Heart left ventricle (tissue), 16 donors: ENCODE data around the gene SHISAL2A. TPM values are rescaled to one million over a fixed set of nuclear protein-coding genes. Genes with fewer than 3 reads are reported as not detected.

Source experiments
- ATAC-seq, 4 donors: fragments of 200-7000 bp; cut with Tn5 transposase; one replicate each; pipeline ENCODE4 v1.9.1; 2020 to 2022; ENCODE audit warnings: moderate library complexity in 4 of 4, mild to moderate bottlenecking in 3 of 4, moderate number of reproducible peaks in 1 of 4
- DNase-seq, 5 donors: peaks; one replicate each; pipeline ENCODE4 v3.0.0-alpha.2; 2020
- H3K27ac ChIP-seq, 12 donors: fragments of 200-600 bp; sonication (generic) in 4 of 12; one replicate each; pipeline versions ENCODE4 v1.5.0 to v1.8.0; 2016 to 2022; ENCODE audit warnings: mild to moderate bottlenecking in 2 of 12
- H3K27me3 ChIP-seq, 9 donors: fragments of 200-600 bp; sonication (generic) in 2 of 9; one replicate each; pipeline versions ENCODE4 v1.5.1 to v1.8.0; 2016 to 2022; ENCODE audit warnings: mild to moderate bottlenecking in 3 of 9
- H3K36me3 ChIP-seq, 9 donors: fragments of 200-600 bp; sonication (generic) in 2 of 9; one replicate each; pipeline versions ENCODE4 v1.5.0 to v1.8.0; 2018 to 2022; ENCODE audit warnings: mild to moderate bottlenecking in 2 of 9
- H3K4me1 ChIP-seq, 12 donors: fragments of 200-600 bp; sonication (generic) in 4 of 12; one replicate each; pipeline versions ENCODE4 v1.5.0 to v1.8.0; 2016 to 2022; ENCODE audit warnings: mild to moderate bottlenecking in 3 of 12
- H3K4me3 ChIP-seq, 12 donors: fragments of 200-600 bp; sonication (generic) in 4 of 12; one replicate each; pipeline versions ENCODE4 v1.5.0 to v1.8.0; 2017 to 2022; ENCODE audit warnings: mild to moderate bottlenecking in 9 of 12, moderate library complexity in 4 of 12
- H3K9me3 ChIP-seq, 12 donors: fragments of 200-600 bp; sonication (generic) in 4 of 12; one replicate each; pipeline versions ENCODE4 v1.5.0 to v1.8.0; 2016 to 2022; ENCODE audit warnings: mild to moderate bottlenecking in 1 of 12
- POLR2A ChIP-seq, 2 donors: fragments of 450-650 bp; IDR thresholded peaks; one replicate each; pipeline ENCODE4 v1.6.1; 2017; ENCODE audit warnings: antibody characterized with exemption in 2 of 2, mild to moderate bottlenecking in 2 of 2, moderate library complexity in 2 of 2
- WGBS, 4 donors: extraction: QIAGEN DNeasy Blood & Tissue Kit in 2 of 4; methylation state at CpG; one replicate each; pipeline versions ENCODE4 v1.1.5 to v1.1.7; 2013 to 2018; 5-methylcytosine and 5-hydroxymethylcytosine counted together
- intact Hi-C, 10 donors: fragments of 100-400 bp; cut with DNase I; formaldehyde crosslinking; loops; one replicate each; pipeline versions ENCODE4 v1.11.1 to v1.14.2; 2022
- polyA plus RNA-seq, 2 donors: library from polyadenylated mRNA; stranded (reverse); fragments of 200-250 nt; gene quantifications; one replicate each; pipeline ENCODE4 v1.2.3, GENCODE V29; 2013
- total RNA-seq, 9 donors: library from RNA; depleted of rRNA in 2 of 9; stranded (reverse); fragments of >200 nt in 2 of 9; fragmentation: NEBNext Ultra II Directional in 3 of 9; extraction: Animal tissue kit (Norgen Biotek cat#: 25700) in 3 of 9; gene quantifications; one replicate each; pipeline versions ENCODE4 v1.1.0 to v1.2.4, GENCODE V29; 2016 to 2023
- TF ChIP-seq, protein P1 (sequence below), 12 donors: fragments of 200-600 bp; sonication (generic) in 4 of 12; IDR thresholded peaks; one replicate each; pipeline versions ENCODE4 v1.5.0 to v1.8.0; 2018 to 2022; ENCODE audit warnings: antibody characterized with exemption in 12 of 12, mild to moderate bottlenecking in 5 of 12
- donor health status: ischemic (EF 13 %, LVEDD 7.1; RV severe dilation, severe dysfunction).
- donor health status: healthy with polysubstance abuse.
- donor health status: DM: no; HTN: yes; CAD: no.
- donor health status: DM: no; HTN: no; CAD: no.
- donor health status: ischemic (EF 25% LVEDD 6.9; RV normal size, moderate dysfunction).
- donor health status: ischemic (EF 25% LVEDD 5.7; RV mildly dilated, moderate dysfunction).
- donor health status: healthy.
- donor health status: DM: yes; HTN: yes; CAD: no.
- donor health status: ischemic (EF 35%, LVEDD 5.7; RV mildly dilated, moderate dysfunction).
- donor health status: nonischemic (EF 11% LVEDD 7.7; RV severe dilation, severe dysfunction).
- donor health status: DM: yes; HTN: yes; CAD: no.
- donor health status: PGD.
- donor health status: ischemic (EF 29% LVEDD 5.4; RV normal size, mild dysfunction).
- donor health status: nonischemic (EF 23%, LVEDD 6.1; RV moderate dilation, normal function).

Gene SHISAL2A
- total and polyA plus RNA-seq, 11 donors: 0.08 to 0.64 TPM; not detected in 9

DNA sequence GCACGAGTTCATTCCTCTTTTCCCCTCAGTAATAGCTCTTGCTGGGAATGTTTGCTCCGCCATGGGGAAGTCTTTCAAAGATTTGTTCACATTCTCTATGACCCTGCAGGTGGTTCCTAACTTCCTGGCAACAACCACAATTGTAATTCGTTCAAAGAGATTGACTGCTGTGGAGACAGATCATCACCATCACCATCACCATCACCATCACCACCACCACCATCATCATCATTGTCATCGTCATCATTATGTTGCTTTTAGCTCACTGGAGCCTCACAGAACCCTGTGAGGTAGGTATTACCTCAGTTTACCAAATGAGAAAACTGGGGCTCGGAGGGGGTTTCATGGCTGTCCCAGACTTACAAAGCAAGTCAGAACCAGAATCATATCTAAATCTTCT is 34.3 kb downstream of the SHISAL2A start:
- H3K27me3 ChIP-seq: no peaks in the 10 kb centered on the region
- ATAC-seq (no peak), DNase-seq (no peak)
- no peak overlapping the region for H3K27ac ChIP-seq
- no peak overlapping the region for H3K4me3 ChIP-seq
- no peaks in the 10 kb centered on the region for H3K36me3 ChIP-seq
- H3K4me1 ChIP-seq: no peaks in the 10 kb centered on the region
- TF ChIP-seq POLR2A (IDR thresholded peaks at IDR 0.05): no peak
- TF ChIP-seq, protein P1, sequence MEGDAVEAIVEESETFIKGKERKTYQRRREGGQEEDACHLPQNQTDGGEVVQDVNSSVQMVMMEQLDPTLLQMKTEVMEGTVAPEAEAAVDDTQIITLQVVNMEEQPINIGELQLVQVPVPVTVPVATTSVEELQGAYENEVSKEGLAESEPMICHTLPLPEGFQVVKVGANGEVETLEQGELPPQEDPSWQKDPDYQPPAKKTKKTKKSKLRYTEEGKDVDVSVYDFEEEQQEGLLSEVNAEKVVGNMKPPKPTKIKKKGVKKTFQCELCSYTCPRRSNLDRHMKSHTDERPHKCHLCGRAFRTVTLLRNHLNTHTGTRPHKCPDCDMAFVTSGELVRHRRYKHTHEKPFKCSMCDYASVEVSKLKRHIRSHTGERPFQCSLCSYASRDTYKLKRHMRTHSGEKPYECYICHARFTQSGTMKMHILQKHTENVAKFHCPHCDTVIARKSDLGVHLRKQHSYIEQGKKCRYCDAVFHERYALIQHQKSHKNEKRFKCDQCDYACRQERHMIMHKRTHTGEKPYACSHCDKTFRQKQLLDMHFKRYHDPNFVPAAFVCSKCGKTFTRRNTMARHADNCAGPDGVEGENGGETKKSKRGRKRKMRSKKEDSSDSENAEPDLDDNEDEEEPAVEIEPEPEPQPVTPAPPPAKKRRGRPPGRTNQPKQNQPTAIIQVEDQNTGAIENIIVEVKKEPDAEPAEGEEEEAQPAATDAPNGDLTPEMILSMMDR (IDR thresholded peaks at IDR 0.05): no peak
- intact Hi-C loops: no loop called here
- WGBS, 4 donors: 83 to 90% (median 85%) methylated on average over 5 of the region's 5 CpGs
- H3K9me3 ChIP-seq: no peaks in the 10 kb centered on the region

DNA sequence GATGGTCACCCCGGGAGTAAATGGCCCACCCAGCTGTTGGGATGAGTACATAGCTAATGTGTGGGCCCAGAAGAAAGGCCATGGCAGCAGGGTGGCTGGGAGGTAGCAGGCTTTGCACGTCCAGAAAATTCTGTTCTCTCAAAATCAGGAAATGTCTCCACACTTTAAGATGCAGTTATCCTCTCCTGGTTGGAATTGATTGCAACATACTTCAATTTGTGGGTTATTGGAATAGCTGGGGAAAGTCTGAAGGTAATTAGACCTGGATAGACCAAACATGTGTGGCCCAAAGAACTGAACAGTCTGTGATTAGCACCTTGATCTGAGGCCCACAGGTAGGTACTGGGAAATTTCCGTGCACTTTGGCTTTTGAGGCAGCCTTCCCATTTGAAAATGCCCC is 35.0 kb downstream of the SHISAL2A start:
- Histone ChIP-seq H3K27ac (no peak overlapping the region), H3K27me3 (no peaks in the 10 kb centered on the region), H3K9me3 (no peaks in the 10 kb centered on the region), H3K4me3 (no peak overlapping the region), H3K36me3 (no peaks in the 10 kb centered on the region), H3K4me1 (no peaks in the 10 kb centered on the region)
- WGBS, 4 donors: 80 to 87% (median 85%) methylated on average over 2 to 3 of the region's 3 CpGs
- no peak for TF ChIP-seq POLR2A (IDR thresholded peaks at IDR 0.05)
- TF ChIP-seq, protein P1 (IDR thresholded peaks at IDR 0.05): no peak
- ATAC-seq (no peak), DNase-seq (no peak)
- intact Hi-C loops: no loop called here

DNA sequence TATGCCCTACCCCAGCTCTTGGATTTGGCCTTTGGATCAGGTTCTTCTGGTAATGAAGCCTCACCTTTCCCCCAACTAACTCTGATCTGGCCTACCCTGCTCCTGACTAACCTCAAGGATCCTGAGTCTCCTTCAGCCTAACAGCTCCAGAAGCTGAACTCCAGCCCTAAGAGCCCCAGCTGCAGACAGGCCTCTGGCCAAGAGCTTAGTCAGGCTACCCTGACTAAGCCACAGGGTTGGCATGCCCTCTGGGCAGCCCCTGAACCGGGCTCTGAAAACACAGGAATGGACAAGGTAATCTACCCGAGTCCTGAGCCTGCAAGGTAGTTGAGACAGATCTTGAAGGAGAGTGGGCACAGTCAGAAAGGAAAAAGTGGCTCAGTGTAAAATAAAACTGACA is 35.7 kb downstream of the SHISAL2A start:
- ATAC-seq (no peak), DNase-seq (no peak)
- intact Hi-C loops: no loop called here
- Histone ChIP-seq H3K27ac (no peak overlapping the region), H3K4me1 (no peaks in the 10 kb centered on the region), H3K4me3 (no peak overlapping the region), H3K36me3 (no peaks in the 10 kb centered on the region), H3K9me3 (no peaks in the 10 kb centered on the region), H3K27me3 (no peaks in the 10 kb centered on the region)
- 93 to 100% (median 96%) methylated on average over 2 of the region's 2 CpGs for WGBS, 4 donors
- TF ChIP-seq, protein P1 (IDR thresholded peaks at IDR 0.05): no peak
- TF ChIP-seq POLR2A (IDR thresholded peaks at IDR 0.05): no peak

DNA sequence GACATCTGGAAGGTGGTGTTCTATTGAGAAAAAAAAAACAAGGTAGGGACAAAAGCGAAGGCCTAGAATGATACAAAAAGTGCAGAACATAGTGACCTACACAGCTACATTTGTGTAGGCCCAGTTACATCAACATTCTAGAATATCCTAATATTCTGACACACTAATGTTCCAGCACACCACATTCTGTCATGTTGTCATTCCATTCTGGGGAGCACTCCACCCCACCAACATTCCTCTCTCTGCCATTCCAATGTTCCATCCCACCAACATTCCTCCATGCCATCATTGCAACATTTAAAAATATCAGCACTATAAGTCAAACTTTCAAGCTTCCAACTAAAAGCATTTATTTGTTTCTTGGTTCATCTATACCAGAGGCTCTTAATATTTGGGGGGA is 36.7 kb downstream of the SHISAL2A start:
- ATAC-seq (no peak), DNase-seq (no peak)
- Histone ChIP-seq H3K4me1 (no peaks in the 10 kb centered on the region), H3K36me3 (no peaks in the 10 kb centered on the region), H3K27me3 (no peaks in the 10 kb centered on the region), H3K27ac (no peak overlapping the region), H3K4me3 (no peak overlapping the region), H3K9me3 (no peaks in the 10 kb centered on the region)
- no peak for TF ChIP-seq POLR2A (IDR thresholded peaks at IDR 0.05)
- TF ChIP-seq, protein P1 (IDR thresholded peaks at IDR 0.05): no peak
- intact Hi-C loops: loop anchor here in 1 of 10 donors (10.0 kb wide), 1 partner anchor 115 kb away; the partner anchor contains the start of gene TUT4
- 91 to 100% (median 99%) methylated on average over 1 of the region's 1 CpG for WGBS, 4 donors
